NB4 (cell line): ENCODE results near the gene VTN.

Experiments
- CTCF ChIP-seq: IDR thresholded peaks from one replicate; pipeline ENCODE4 v1.5.1; 2012; ENCODE audit warnings: low read depth, low read length
- MAX ChIP-seq: IDR thresholded peaks from 2 replicates; pipeline ENCODE4 v1.6.1; 2011; ENCODE audit warnings: low read depth, low read length

DNA sequence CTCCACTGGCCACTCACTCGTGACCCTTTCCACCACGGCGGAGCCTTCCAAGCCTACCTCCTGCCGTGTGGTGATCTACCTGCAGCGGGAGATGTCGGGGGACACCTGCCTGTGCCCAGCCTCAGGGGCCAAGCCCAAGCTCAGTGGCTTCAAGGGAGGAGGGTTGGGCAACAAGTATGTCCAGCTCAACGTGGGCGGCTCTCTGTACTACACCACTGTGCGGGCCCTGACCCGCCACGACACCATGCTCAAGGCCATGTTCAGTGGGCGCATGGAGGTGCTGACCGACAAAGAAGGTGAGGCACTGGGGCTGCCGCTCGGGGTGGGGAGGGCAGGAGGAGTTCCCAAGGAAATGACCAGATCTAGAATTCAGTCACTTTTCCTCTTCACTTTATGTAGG is 30.7 kb downstream of the VTN start:
- TF ChIP-seq CTCF (no peak), MAX (no peak)
